ENCODE results near the gene EIF4G1. TPM values are rescaled to one million over a fixed set of nuclear protein-coding genes. Genes with fewer than 3 reads are reported as not detected.

Gene EIF4G1
- total RNA-seq, 4 donors from 2014 or later, result 173 to 248 (median 192) TPM

DNA sequence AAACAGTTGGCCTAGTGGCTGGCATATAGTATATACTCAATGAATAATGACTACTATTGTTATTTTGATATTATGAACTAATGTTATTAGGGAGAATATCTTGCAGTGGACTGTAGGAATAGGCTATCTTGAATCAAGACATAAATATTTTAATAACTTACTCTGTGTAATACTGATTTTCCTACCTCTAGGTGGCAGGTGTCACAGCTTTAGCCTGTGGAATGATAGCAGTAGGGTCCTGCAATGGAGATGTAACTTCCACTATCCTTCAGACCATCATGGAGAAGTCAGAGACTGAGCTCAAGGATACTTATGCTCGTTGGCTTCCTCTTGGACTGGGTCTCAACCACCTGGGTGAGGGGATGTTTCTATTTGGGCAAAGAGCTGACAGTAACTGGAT, 8.8 kb upstream of the EIF4G1 start:
- WGBS, 2 donors, result 67% methylated on average over 1 of the region's 1 CpG; no CpG with 5 or more reads in 1 of the 2 donors
- no peak for TF ChIP-seq EP300 (IDR thresholded peaks at IDR 0.05)
- TF ChIP-seq POLR2A (IDR thresholded peaks at IDR 0.05), result no peak
- TF ChIP-seq, protein P1, sequence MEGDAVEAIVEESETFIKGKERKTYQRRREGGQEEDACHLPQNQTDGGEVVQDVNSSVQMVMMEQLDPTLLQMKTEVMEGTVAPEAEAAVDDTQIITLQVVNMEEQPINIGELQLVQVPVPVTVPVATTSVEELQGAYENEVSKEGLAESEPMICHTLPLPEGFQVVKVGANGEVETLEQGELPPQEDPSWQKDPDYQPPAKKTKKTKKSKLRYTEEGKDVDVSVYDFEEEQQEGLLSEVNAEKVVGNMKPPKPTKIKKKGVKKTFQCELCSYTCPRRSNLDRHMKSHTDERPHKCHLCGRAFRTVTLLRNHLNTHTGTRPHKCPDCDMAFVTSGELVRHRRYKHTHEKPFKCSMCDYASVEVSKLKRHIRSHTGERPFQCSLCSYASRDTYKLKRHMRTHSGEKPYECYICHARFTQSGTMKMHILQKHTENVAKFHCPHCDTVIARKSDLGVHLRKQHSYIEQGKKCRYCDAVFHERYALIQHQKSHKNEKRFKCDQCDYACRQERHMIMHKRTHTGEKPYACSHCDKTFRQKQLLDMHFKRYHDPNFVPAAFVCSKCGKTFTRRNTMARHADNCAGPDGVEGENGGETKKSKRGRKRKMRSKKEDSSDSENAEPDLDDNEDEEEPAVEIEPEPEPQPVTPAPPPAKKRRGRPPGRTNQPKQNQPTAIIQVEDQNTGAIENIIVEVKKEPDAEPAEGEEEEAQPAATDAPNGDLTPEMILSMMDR (IDR thresholded peaks at IDR 0.05), result no peak

DNA sequence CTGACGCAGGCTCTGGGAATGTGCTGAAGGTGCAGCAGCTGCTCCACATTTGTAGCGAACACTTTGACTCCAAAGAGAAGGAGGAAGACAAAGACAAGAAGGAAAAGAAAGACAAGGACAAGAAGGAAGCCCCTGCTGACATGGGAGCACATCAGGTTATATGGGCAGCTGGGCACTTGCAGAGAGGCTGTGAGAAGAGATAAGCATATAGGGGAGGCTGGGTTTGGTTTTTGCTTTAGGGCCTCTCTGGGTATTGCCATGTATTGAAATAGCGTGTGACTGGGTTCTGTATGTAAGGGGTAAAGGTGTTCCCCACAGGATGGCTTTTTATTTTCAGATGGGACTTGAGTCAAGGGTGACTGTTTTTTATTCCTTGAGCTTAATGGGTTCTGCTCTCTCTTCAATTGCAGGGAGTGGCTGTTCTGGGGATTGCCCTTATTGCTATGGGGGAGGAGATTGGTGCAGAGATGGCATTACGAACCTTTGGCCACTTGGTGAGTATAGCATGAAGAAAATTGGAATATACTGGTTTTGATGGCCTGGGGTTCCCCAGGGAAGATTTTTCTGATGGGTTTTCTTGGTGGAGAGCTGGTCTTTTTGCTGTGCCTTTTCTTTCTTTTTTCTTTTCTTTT, 7.9 kb upstream of the EIF4G1 start:
- TF ChIP-seq POLR2A (IDR thresholded peaks at IDR 0.05) (no peak), EP300 (IDR thresholded peaks at IDR 0.05) (no peak)
- TF ChIP-seq, protein P1 (IDR thresholded peaks at IDR 0.05), result no peak
- H3K4me1 ChIP-seq, result no peaks in the 10 kb centered on the region
- WGBS, 2 donors, result 92 to 94% methylated on average over 4 of the region's 4 CpGs
- no peak overlapping the region for H3K4me3 ChIP-seq
- H3K36me3 ChIP-seq, result peaks cover 4 to 86% (median 25%) of the 10 kb centered on the region in 3 donors
- H3K9me3 ChIP-seq, result no peaks in the 10 kb centered on the region
- no peak for DNase-seq (ENCODE audit: low spot score in 2 of 2)
- H3K27me3 ChIP-seq, result no peaks in the 10 kb centered on the region
- no peak overlapping the region for H3K27ac ChIP-seq

More for the DNA sequence above, 8.8 kb upstream of the EIF4G1 start:
- H3K27me3 ChIP-seq, result no peaks in the 10 kb centered on the region
- no peaks in the 10 kb centered on the region for H3K9me3 ChIP-seq
- DNase-seq (ENCODE audit: low spot score in 2 of 2), result no peak
- H3K27ac ChIP-seq, result no peak overlapping the region
- peaks cover 4 to 93% (median 25%) of the 10 kb centered on the region in 3 donors for H3K36me3 ChIP-seq
- no peak overlapping the region for H3K4me3 ChIP-seq
- H3K4me1 ChIP-seq, result peaks cover 0 to 5% (median 2%) of the 10 kb centered on the region in 4 donors

DNA sequence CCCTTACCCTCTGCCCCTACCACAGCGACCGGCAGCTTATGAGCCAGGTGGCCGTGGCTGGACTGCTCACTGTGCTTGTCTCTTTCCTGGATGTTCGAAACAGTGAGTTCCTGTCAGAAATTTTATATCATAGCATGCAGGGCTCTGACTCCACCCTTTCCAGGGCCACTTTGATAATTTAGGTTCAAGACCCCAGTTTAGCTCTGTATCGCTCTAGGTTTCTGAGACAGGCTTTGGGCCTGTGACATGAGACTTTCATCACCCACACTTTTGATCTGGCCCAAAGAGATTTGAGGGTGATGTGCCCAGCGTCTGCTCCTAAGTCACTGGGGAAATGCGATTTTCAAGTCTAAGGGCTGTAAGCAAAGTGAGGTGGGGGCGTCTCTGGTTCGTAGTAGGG, 6.5 kb upstream of the EIF4G1 start:
- 94 to 95% methylated on average over 9 of the region's 9 CpGs for WGBS, 2 donors
- Histone ChIP-seq H3K36me3 (peaks cover 0 to 71% (median 14%) of the 10 kb centered on the region in 3 donors), H3K4me1 (no peaks in the 10 kb centered on the region), H3K27me3 (no peaks in the 10 kb centered on the region), H3K27ac (no peak overlapping the region), H3K9me3 (no peaks in the 10 kb centered on the region), H3K4me3 (no peak overlapping the region)
- TF ChIP-seq, protein P1 (IDR thresholded peaks at IDR 0.05), result no peak
- no peak for DNase-seq (ENCODE audit: low spot score in 2 of 2)

DNA sequence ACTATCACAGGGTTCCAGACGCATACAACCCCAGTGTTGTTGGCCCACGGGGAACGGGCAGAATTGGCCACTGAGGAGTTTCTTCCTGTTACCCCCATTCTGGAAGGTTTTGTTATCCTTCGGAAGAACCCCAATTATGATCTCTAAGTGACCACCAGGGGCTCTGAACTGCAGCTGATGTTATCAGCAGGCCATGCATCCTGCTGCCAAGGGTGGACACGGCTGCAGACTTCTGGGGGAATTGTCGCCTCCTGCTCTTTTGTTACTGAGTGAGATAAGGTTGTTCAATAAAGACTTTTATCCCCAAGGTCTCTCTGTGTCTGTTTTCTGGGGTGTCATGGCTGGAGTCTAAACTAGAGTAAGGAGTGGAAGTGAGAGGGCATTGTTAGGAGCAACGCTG, 5.7 kb upstream of the EIF4G1 start:
- DNase-seq (ENCODE audit: low spot score in 2 of 2), result no peak
- H3K4me3 ChIP-seq, result no peak overlapping the region
- H3K36me3 ChIP-seq, result peaks cover 0 to 63% (median 6%) of the 10 kb centered on the region in 3 donors
- H3K4me1 ChIP-seq, result peaks cover 0 to under 1% (median under 1%) of the 10 kb centered on the region in 4 donors
- no peaks in the 10 kb centered on the region for H3K27me3 ChIP-seq
- WGBS, 2 donors, result 71% methylated on average over 7 of the region's 7 CpGs
- no peak for TF ChIP-seq EP300 (IDR thresholded peaks at IDR 0.05)
- no peaks in the 10 kb centered on the region for H3K9me3 ChIP-seq
- no peak overlapping the region for H3K27ac ChIP-seq

DNA sequence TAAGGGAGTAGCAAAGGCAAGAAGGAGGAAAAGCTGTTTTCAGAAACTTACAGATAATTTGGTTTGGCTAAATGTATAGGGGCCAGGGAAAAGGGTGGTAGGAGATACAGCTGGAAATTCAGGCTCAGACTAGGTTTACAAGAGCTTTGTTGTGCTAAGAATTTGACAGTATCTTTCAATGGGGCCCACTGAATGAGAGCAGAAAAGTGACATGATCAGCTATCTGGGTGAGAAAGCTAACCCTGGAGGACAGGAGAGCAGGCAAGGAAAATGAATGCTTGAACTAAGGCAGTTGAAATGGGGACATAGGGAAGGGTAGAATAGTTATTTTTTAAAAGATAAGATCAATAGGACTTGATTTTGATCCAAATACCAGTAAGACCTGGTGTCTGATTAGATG, 2.8 kb upstream of the EIF4G1 start:
- H3K4me1 ChIP-seq, result peaks cover 0 to 17% (median 9%) of the 10 kb centered on the region in 4 donors
- no peak for DNase-seq (ENCODE audit: low spot score in 2 of 2)
- H3K27ac ChIP-seq, result no peak overlapping the region
- no peak overlapping the region for H3K4me3 ChIP-seq
- H3K27me3 ChIP-seq, result no peaks in the 10 kb centered on the region
- peaks cover 0 to 35% (median 0%) of the 10 kb centered on the region in 3 donors for H3K36me3 ChIP-seq
- TF ChIP-seq, protein P1 (IDR thresholded peaks at IDR 0.05), result no peak
- TF ChIP-seq POLR2A (IDR thresholded peaks at IDR 0.05), result no peak
- TF ChIP-seq EP300 (IDR thresholded peaks at IDR 0.05), result no peak
- no peaks in the 10 kb centered on the region for H3K9me3 ChIP-seq
